Fibroblast of upper back skin (primary cell): ENCODE measurements around the gene FYB1.
A peak's percentile ranks its signal among the peaks of the same experiment; 100 is the strongest.
"Not testable (repeated sequence)": the region's sequence is repeated elsewhere in the genome, so short reads cannot be mapped to it uniquely, and the experiment has no call there.

Experiments
- DNase-seq: peaks from one replicate; pipeline ENCODE4 v3.0.0-alpha.2; 2013

FYB1 gene

GRCh38 chr5:39226558-39226957 is 7.2 kb upstream of the FYB1 start:
- no peak for DNase-seq

DNA sequence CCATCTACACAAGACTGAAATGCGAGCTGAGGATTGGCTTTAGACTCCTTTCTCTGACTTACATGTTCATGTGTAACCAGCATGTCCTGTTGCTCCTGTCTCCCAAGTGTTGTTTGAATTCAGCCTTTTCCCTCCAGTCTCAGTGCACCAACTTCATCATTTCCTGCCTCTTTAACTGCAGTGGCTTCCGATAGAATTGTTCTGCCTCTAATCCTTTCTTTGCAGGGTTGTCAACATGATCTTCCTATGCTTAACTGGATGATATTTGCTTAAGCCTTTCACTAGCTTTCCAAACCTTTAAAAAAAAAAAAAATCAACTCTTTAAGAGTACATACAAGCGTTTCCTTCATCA is 6.7 kb upstream of the FYB1 start:
- no peak for DNase-seq

GRCh38 chr5:39225405-39226099 is 6.2 kb upstream of the FYB1 start:
- DNase-seq = no peak

GRCh38 chr5:39224196-39224761 is 4.9 kb upstream of the FYB1 start:
- peak; percentile 26 for DNase-seq

DNA sequence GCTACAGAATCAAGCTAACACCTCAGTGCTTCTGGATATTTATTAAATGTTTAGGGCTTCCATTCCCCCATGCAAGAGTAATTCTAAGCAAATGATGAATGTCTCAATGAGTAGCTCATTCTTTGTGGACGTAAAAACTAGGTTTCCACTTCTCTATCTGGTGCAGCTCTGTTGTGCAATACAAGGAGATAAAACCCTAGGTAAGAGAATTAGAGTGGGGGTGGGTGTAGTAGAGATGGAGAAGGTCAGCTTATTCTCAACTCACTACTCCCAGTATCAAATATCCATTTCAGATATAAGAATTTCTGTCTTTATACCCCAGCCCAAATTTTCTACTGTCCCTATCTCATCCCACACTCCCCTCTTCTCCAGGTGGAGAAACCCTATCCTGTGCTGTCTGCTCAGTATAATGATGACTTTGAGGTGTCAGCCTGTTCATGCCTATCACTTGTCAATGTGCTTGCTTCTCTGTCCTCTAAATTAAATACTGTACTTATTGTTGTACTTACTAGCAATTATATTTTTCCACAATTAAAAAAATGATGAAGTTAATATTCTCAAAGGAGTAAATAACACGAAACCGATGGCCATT is 4.3 kb upstream of the FYB1 start:
- no peak for DNase-seq

DNA sequence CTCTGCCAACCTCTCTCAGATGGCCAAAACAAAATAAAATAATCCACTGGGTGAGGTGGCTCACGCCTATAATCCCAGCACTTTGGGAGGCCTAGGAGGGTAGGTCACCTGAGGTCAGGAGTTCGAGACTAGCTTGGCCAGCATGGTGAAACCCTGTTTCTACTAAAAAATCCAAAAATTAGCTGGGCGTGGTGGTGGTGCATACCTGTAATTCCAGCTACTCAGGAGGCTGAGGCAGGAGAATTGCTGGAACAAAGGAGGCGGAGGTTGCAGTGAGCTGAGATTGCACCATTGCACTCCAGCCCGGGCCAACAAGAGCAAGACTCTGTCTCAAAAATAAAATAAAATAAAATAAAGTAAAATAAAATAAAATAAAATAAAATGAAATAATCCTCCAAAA is 2.3 kb upstream of the FYB1 start:
- not testable (repeated sequence) for DNase-seq

DNA sequence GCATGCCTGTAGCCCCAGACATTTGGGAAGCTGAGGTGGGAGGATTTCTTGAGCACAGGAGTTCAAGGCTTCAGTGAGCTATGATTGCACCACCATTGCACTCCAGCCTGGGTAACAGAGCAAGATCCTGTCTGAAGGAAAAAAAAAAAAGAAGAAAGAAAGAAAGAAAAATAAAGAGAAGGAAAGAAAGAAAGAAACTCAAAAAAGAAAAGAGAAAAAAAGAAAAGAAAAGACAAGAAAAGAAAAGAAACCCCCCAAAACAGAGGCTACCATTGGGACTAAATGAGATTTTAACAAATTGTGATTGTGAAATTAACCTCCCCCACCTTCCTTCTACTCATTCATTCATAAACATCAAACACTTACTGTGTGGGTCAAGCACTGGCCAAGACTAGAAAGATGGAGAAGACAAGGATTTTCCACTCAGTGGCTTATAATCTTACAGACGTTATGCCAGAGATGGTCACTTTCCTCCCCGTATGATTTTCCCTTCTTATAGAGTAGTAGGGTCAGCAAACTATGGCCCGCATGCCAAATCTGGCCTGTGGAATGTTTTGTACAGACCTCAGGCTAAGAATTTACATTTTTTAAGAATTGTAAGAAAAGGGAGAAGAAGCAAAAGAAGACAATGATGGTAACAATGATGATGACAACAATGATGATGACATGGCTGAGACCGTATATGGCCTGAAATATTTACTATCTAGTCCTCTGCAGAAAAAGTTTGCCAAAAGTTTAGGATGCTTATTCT is 1.1 kb upstream of the FYB1 start:
- DNase-seq = no peak

DNA sequence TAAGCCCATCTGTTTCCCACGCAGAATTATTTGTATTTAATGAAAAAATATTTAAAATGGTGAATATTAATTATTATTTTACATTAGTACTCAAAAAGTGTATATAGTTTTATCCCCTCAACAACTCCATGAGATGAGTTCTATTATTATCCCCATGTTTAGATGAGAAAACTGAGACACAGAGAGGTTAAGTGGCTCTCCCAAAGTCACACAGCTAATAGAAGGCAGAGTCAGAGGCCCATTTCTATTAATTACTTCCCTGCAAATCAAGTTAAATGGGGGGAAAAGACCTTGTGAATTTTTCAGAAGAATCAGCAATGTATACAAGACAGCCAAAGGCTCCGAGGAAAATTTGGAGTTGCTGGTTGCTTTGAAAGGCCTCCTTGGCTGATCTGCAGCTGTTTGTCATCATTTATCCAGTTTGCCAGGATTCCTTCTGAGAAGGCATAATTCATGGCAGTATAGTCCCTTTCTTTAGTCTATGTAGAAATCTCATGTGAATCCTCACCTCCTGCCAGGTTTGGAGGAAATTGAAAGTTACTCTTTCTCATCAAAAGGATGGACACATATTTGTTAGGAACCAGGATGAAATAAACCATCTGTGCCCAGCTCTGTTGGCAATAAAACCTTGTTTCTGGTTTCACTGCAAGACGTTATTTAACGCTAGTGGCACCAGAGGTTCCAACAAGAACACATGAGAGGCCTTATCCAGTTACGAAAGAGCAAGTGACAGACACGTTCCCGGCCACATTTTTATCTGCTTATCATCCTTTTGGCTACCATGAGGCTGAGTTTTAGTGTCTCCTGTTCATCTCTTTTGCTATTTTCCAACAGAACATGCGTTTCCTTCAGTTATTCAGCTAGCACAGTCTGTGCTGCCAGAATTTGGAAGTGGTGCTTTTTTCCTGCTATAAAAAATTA is 621 bp downstream of the FYB1 start:
- no peak for DNase-seq

- DNase-seq = peak; percentile 83
These were observed 1.7 kb downstream of the FYB1 start for GRCh38 chr5:39217365-39218281.

- no peak for DNase-seq
These were observed 2.7 kb downstream of the FYB1 start for GRCh38 chr5:39216631-39217030.

DNA sequence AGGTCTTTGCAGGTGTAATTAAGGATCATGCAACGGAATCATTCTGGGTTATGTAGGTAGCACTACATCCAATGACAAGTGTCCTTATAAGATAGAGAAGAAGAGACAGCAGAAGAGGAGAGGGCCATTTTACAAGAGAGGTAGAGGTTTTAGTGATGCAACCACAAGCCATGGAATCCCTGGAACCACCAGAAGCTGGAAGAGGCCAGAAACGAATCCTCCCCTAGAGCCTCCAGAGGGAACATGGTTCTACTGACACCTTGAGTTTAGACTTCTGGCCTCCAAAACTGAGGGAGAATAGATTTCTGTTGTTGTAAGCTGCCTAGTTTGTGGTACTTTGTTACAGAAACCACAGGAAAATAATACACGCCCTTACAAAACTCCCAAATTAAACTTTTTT is 3.5 kb downstream of the FYB1 start:
- DNase-seq = no peak

DNA sequence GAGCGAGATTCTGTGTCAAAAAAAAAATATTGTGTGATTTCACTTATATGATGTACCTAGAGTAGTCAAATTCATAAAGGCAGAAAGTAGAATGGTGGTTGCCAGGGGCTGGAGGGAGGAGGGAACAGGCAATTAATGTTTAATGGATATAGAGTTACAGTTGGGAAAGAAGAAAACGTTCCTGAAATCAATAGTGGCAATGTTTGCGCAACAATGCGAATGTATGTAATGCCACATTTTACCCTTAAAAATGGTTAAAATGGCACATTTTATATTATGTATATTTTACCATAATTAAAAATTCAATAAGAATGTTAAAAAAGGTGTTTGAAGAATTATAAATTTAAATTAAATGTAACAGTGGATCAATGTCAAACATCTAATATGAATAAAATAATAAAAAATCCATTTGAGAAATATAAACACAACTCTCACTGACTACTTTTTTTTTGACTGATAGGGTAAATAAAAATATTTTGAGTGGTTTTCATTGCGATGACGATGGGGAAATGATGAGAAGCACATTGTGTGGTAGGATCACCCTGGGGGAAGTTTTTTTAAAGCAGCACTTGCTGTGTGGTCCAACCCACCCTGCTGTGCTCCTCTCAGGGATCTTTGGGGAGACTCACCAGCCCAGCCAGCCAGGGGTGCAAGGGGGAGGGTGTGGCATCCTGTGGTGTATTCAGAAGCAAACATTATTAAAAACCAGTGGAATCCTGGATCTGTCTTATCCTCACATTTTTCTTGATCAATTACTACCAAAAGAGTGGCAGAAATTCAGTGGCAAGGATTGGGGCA is 4.3 kb downstream of the FYB1 start:
- no peak for DNase-seq

DNA sequence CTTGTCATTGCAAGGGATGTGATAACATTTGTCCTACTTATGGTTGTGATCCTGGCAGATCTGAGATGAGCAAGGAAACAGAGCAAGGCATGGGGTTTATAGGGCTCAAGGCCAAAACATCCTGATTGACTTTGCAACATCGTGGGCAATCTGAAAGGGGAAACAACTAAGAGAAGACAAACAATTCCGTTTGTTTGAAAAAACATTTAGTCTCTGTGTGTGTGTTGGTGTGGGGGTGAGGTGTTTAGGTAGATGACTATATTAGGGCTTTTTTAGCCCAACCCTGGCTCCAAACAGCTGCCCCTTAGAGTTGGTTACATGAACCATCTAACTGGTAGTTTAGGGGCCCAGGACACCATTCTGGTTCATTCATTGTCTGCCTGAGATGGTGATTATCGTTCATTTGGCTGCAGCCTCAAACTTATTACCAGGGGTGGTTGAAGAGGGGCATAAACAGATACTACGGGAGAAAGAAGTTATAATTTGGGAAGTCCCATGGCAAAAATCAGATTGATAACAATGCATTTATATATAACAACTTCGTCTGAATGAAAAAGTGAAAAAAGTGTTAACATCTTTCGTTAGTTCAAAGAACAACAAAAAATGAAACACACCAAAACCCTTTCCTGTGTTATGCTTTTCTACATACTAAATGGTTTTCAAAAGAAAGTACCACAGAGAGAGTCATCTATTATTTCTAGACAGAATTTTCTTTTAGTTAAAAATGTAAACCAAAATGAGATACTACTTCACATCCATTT is 5.7 kb downstream of the FYB1 start:
- DNase-seq = no peak

DNA sequence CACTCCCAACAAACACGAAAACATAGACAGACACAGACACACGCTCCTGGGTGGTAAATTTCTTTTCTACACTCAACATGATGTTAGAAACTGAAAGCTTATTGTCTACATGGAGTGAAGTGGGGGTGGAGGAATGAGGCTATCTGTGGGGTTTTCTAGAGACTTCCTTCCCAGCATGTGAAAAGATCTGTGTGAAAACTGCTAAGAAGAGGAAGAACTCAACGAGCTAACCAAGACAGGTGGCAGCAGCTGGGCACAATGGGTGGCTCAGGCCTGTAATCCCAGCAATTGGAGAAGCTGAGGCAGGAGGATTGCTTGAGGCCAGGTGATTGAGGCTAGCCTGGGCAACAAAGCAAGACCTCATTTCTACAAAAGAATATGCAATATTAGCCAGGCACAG is 7.6 kb downstream of the FYB1 start:
- no peak for DNase-seq

DNA sequence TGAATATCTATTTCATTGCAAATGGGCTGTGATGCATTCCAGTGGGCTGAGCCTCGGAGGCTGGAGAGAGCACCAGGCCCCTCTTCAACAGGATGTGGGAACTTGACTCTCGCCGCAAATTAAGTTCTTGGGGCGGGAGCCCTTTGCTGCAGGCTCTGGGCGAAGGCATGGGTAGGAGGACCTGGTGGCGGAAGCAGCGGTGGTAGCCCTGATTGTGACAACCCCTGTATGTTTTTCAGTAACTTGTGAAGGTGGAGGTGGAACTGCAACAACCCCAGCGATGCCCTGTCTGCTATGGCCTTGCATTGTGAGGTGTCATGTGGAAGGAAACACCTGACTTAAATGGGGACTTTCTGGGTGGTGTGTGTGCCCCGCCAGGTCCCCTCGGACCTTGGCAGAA is 9.4 kb downstream of the FYB1 start:
- DNase-seq = no peak

DNA sequence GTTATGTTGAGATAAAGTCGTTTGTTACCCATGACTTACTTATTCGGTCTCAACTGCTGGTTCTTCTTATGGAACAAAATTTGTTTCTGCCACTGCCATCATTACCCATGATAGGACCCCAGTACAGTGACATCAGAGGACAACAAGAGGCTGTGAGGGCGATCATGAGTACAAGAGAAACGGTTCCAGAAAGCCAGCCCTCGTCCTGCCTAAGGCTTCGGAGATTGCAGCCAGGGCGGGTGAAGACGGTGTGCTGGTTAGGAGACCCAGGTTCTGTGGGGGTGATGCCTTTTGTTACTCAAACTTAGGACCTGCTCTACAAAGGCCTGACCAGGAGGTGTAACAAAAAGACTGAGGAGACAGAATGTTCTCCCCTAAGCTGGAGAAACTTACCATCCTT is 10.9 kb downstream of the FYB1 start:
- no peak for DNase-seq

- DNase-seq = no peak
These were observed 11.9 kb downstream of the FYB1 start for GRCh38 chr5:39207345-39208045.

DNA sequence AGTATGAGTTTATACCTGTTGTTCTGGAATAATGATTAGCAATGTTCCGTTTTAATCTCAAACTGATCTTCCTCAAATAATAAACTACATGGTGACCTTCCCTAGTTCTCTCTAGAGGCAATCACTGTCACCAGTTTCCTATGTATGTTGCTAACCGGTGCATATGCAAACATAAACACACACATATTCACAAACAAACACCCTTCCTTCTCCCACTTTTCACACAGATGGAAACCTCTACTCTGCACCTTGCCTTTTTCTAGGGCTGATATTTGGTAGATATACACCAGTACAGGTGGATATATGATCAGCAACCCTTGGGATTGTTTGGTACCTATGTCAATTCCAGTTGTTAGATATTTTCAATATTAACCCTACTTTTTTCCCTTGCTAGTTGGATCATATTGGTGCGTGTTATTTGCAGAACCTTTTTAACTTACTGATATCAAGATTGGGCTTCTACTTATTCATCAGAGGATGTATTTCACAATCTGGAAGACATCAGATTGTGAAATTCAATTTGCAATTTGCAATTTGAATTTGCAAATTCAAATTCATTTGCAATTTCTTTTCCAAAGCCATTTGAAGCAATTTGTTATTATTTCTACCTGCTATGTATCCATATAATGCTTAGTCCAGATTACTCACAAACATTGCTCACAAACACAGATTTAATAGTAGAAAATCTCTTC is 12.6 kb downstream of the FYB1 start:
- no peak for DNase-seq

GRCh38 chr5:39205550-39205949 is 13.8 kb downstream of the FYB1 start:
- DNase-seq = no peak
